Kidney (tissue), 14 donors: ENCODE data around the gene FASLG. TPM values are rescaled to one million over a fixed set of nuclear protein-coding genes. Genes with fewer than 3 reads are reported as not detected.

Source experiments
- DNase-seq, 5 donors: peaks; one replicate each; pipeline ENCODE4 v3.0.0-alpha.2; 2013 to 2020
- FAIRE-seq: peaks from 2 replicates; lab custom pipeline; 2012; peaks lifted over from hg19 to GRCh38; lab: Jason Lieb, UNC
- H3K27ac ChIP-seq, 2 donors: one replicate each; pipeline ENCODE4 v1.7.0; 2013; ENCODE audit warnings: low read depth in 2 of 2, low read length in 2 of 2, inconsistent platforms in 1 of 2
- H3K27me3 ChIP-seq: one replicate; pipeline ENCODE4 v1.7.1; 2013; ENCODE audit warnings: low read length, inconsistent platforms; ENCODE audit not compliant: control insufficient read depth, insufficient read depth
- H3K36me3 ChIP-seq, 3 donors: one replicate each; pipeline versions ENCODE4 v1.7.0 to v1.7.1; 2013; ENCODE audit warnings: low read length in 3 of 3, control low read depth in 1 of 3, inconsistent platforms in 1 of 3; ENCODE audit not compliant: insufficient read depth in 3 of 3, control insufficient read depth in 2 of 3
- H3K4me1 ChIP-seq, 3 donors: one replicate each; pipeline versions ENCODE4 v1.7.0 to v1.7.1; 2013; ENCODE audit warnings: low read length in 3 of 3, inconsistent platforms in 1 of 3, low read depth in 1 of 3; ENCODE audit not compliant: control insufficient read depth in 2 of 3, insufficient read depth in 2 of 3
- H3K4me3 ChIP-seq, 3 donors: one replicate each; pipeline versions ENCODE4 v1.7.0 to v1.8.1; 2013; ENCODE audit warnings: low read length in 3 of 3, control low read depth in 1 of 3, inconsistent platforms in 1 of 3
- H3K9ac ChIP-seq, 3 donors: one replicate each; pipeline versions ENCODE4 v1.7.0 to v1.7.1; 2013; ENCODE audit warnings: low read length in 3 of 3, control low read depth in 1 of 3, inconsistent platforms in 1 of 3
- H3K9me3 ChIP-seq, 3 donors: one replicate each; pipeline versions ENCODE4 v1.7.0 to v1.7.1; 2013; ENCODE audit warnings: low read length in 3 of 3, control low read depth in 1 of 3, inconsistent platforms in 1 of 3; ENCODE audit not compliant: control insufficient read depth in 2 of 3, insufficient read depth in 1 of 3
- CTCF ChIP-seq: IDR thresholded peaks from 3 replicates; pipeline ENCODE4 v1.5.1; 2012; ENCODE audit warnings: mild to moderate bottlenecking, moderate library complexity, borderline replicate concordance; ENCODE audit not compliant: insufficient read depth; ENCODE audit errors: extremely low read depth
- intact Hi-C: fragments of 100-400 bp; cut with DNase I; formaldehyde crosslinking; loops from one replicate; pipeline ENCODE4 v1.11.1; 2022
- polyA plus RNA-seq: library from polyadenylated mRNA; stranded (reverse); fragments of 350-450 nt; fragmentation: Illumina TruSeq; extraction: RNeasy Lipid Tissue Mini Kit (QIAGEN cat#74804); gene quantifications from one replicate; pipeline ENCODE4 v1.2.3, GENCODE V29; 2014; ENCODE audit warnings: low read depth, low replicate concordance; ENCODE audit not compliant: insufficient read depth
- total RNA-seq: library from RNA; stranded (reverse); fragmentation: NEBNext Ultra II Directional; extraction: Animal tissue kit (Norgen Biotek cat#: 25700); gene quantifications from one replicate; pipeline ENCODE4 v1.2.1, GENCODE V29; 2021
- donor health status: control.
- donor health status: control.
- donor health status: control.
- donor health status: control.
- donor health status: control.
- donor health status: DM: yes; HTN: yes; CAD: no.
- donor health status: Normal renal cell carcinoma (clear cell type).

Gene FASLG
- total and polyA plus RNA-seq, 2 donors from 2014 or later, result 0.50 TPM; not detected in 1

- Histone ChIP-seq H3K4me3 (no peak overlapping the region), H3K4me1 (no peaks in the 10 kb centered on the region), H3K27me3 (no peaks in the 10 kb centered on the region), H3K36me3 (no peaks in the 10 kb centered on the region), H3K27ac (no peak overlapping the region), H3K9me3 (no peaks in the 10 kb centered on the region), H3K9ac (no peak overlapping the region)
- FAIRE-seq (no peak), DNase-seq (no peak)
- no peak for TF ChIP-seq CTCF
- intact Hi-C loops, result no loop called here
Observed at GRCh38 chr1:172647987-172648386, 10.9 kb upstream of the FASLG start.

- no peak for DNase-seq
- H3K36me3 ChIP-seq, result no peaks in the 10 kb centered on the region
- FAIRE-seq, result no peak
- no peak overlapping the region for H3K27ac ChIP-seq
- H3K9ac ChIP-seq, result no peak overlapping the region
- no peak overlapping the region for H3K4me3 ChIP-seq
- no peaks in the 10 kb centered on the region for H3K27me3 ChIP-seq
- intact Hi-C loops, result no loop called here
- no peak for TF ChIP-seq CTCF
- no peaks in the 10 kb centered on the region for H3K9me3 ChIP-seq
- H3K4me1 ChIP-seq, result no peaks in the 10 kb centered on the region
Observed at GRCh38 chr1:172650474-172651193, 8.3 kb upstream of the FASLG start.

- Histone ChIP-seq H3K4me3 (no peak overlapping the region), H3K27ac (no peak overlapping the region), H3K9ac (no peak overlapping the region), H3K27me3 (no peaks in the 10 kb centered on the region), H3K36me3 (no peaks in the 10 kb centered on the region), H3K9me3 (no peaks in the 10 kb centered on the region), H3K4me1 (no peaks in the 10 kb centered on the region)
- intact Hi-C loops, result no loop called here
- TF ChIP-seq CTCF, result no peak
- no peak for FAIRE-seq
- no peak for DNase-seq
Observed at GRCh38 chr1:172653015-172653709, 5.7 kb upstream of the FASLG start.
